ENCODE data around the gene TRIM9. TPM values are rescaled to one million over a fixed set of nuclear protein-coding genes. Genes with fewer than 3 reads are reported as not detected.

The TRIM9 gene
- total and polyA plus RNA-seq, 9 of the 15 experiments (the other 6 are each of a cell fraction or from before 2014, with no cell fraction given) = 0.03 to 0.15 (median 0.04) TPM; not detected in 4

DNA sequence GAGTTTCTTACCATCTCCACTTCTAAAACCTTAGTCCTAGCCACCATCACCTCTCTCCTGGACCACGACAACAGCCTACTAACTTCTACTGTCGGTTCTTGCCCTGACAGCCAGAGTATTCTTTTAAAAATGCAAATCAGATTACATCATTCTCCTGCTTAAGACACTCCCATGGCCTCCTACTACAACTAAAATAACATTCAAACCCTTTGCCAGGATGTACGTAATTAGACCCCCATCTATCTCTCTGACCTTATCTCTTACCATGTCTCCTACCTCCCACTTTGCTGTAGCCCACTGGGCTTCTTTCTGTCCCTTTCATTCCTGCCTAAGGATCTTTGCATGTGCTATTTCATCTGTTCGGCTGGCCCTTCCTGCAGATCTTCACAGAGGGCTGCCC, 27.6 kb downstream of the TRIM9 start (continued):
- TF ChIP-seq MECOM (CRISPR knock-in tag; IDR thresholded peaks at IDR 0.05) (no peak), ZNF324 (CRISPR knock-in tag; IDR thresholded peaks at IDR 0.05) (no peak), NELFE (IDR thresholded peaks at IDR 0.05; ENCODE audit: insufficient read depth, insufficient read length) (no peak)
- TF ChIP-seq, protein P1, sequence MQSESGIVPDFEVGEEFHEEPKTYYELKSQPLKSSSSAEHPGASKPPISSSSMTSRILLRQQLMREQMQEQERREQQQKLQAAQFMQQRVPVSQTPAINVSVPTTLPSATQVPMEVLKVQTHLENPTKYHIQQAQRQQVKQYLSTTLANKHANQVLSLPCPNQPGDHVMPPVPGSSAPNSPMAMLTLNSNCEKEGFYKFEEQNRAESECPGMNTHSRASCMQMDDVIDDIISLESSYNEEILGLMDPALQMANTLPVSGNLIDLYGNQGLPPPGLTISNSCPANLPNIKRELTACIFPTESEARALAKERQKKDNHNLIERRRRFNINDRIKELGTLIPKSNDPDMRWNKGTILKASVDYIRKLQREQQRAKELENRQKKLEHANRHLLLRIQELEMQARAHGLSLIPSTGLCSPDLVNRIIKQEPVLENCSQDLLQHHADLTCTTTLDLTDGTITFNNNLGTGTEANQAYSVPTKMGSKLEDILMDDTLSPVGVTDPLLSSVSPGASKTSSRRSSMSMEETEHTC (IDR thresholded peaks at IDR 0.05) = no peak
- TF ChIP-seq, protein P2, sequence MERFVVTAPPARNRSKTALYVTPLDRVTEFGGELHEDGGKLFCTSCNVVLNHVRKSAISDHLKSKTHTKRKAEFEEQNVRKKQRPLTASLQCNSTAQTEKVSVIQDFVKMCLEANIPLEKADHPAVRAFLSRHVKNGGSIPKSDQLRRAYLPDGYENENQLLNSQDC (CRISPR knock-in tag; IDR thresholded peaks at IDR 0.05) = no peak

DNA sequence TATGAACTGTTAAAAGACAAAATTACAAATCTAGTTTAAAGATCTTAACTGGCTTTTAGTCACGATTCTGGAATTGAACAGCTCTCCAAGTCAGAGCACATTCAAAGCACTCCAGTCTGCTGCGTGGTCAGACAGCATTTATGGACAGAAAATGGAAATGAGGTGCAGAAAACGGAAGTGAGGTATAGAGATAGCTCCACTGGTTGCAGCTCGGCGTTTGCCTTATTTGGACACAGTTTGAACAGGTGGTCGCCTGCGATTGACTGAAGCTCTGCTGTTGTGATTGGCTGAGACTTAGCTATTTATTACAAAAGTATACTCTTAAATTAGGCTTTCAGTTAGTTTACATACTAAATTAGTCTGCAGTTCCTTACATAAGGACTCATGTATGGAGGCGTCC, 28.3 kb downstream of the TRIM9 start:
- Histone ChIP-seq H3K79me2 (ENCODE audit: control insufficient read depth, insufficient read depth, low read length) (no peaks in the 10 kb centered on the region), H3K4me2 (ENCODE audit: insufficient read depth, low read length) (no peak overlapping the region), H3K4me3 (no peak overlapping the region), H3K36me3 (ENCODE audit: control insufficient read depth, insufficient read depth, low read length) (no peaks in the 10 kb centered on the region), H3K9me3 (replicated peaks; ENCODE audit: control insufficient read depth, insufficient read depth, low read depth, low read length) (no peaks in the 10 kb centered on the region), H3K9ac (ENCODE audit: insufficient read depth in 1 of 2, low read depth in 2 of 2, low read length in 2 of 2) (no peak overlapping the region), H4K20me1 (replicated peaks; ENCODE audit: control insufficient read depth, insufficient read depth, low read length) (no peaks in the 10 kb centered on the region), H3K27me3 (ENCODE audit: control insufficient read depth in 2 of 2, insufficient read depth in 2 of 2, low read length in 2 of 2) (no peaks in the 10 kb centered on the region), H3K27ac (ENCODE audit: extremely low read depth, low read depth, low read length) (no peak overlapping the region), H3K9me1 (ENCODE audit: control insufficient read depth, insufficient read depth, low read length) (no peaks in the 10 kb centered on the region), H3K4me1 (replicated peaks in 1 of 2; ENCODE audit: control insufficient read depth in 2 of 2, insufficient read depth in 2 of 2, low read length in 2 of 2) (no peaks in the 10 kb centered on the region), H2AFZ (ENCODE audit: low read depth, low read length) (no peak overlapping the region)
- 1% methylated on average over 7 of the region's 8 CpGs for WGBS (ENCODE audit: insufficient coverage, low coverage, missing lambda C conversion rate)
- no TSS peak for BruUV-seq (replicated peaks)
- FAIRE-seq (no peak), ATAC-seq (no peak), DNase-seq (ENCODE audit: extremely low read depth in 1 of 4, low spot score in 3 of 4) (no peak)
- ChIA-PET CTCF (ENCODE audit: low intra/inter-chr PET ratio) (no interaction called here), POLR2A (no interaction called here)
- intact Hi-C loops (cut with micrococcal nuclease) (no loop called here), in situ Hi-C loops (cut with MboI) (no loop called here)
- TF ChIP-seq ZNF444 (CRISPR knock-in tag; IDR thresholded peaks at IDR 0.05) = no peak
- TF ChIP-seq SRSF1 (IDR thresholded peaks at IDR 0.05; ENCODE audit: low read depth, low read length) = no peak
- TF ChIP-seq SRF (CRISPR knock-in tag; IDR thresholded peaks at IDR 0.05) = peak in 1 of 2 experiments; percentile 90; a peak in 2 of 4 replicates
- TF ChIP-seq, protein P3, sequence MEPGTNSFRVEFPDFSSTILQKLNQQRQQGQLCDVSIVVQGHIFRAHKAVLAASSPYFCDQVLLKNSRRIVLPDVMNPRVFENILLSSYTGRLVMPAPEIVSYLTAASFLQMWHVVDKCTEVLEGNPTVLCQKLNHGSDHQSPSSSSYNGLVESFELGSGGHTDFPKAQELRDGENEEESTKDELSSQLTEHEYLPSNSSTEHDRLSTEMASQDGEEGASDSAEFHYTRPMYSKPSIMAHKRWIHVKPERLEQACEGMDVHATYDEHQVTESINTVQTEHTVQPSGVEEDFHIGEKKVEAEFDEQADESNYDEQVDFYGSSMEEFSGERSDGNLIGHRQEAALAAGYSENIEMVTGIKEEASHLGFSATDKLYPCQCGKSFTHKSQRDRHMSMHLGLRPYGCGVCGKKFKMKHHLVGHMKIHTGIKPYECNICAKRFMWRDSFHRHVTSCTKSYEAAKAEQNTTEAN (CRISPR knock-in tag; IDR thresholded peaks at IDR 0.05) = no peak
- TF ChIP-seq, protein P4, sequence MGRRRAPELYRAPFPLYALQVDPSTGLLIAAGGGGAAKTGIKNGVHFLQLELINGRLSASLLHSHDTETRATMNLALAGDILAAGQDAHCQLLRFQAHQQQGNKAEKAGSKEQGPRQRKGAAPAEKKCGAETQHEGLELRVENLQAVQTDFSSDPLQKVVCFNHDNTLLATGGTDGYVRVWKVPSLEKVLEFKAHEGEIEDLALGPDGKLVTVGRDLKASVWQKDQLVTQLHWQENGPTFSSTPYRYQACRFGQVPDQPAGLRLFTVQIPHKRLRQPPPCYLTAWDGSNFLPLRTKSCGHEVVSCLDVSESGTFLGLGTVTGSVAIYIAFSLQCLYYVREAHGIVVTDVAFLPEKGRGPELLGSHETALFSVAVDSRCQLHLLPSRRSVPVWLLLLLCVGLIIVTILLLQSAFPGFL (CRISPR knock-in tag; IDR thresholded peaks at IDR 0.05) = no peak
- TF ChIP-seq SPI1 (IDR thresholded peaks at IDR 0.05; ENCODE audit: borderline replicate concordance, low read depth, low read length) = peak; percentile 52; the same call in 1 of the 2 replicates
- no peak for TF ChIP-seq ZNF551 (CRISPR knock-in tag; IDR thresholded peaks at IDR 0.05)
- no peak for TF ChIP-seq ZNF75A (CRISPR knock-in tag; IDR thresholded peaks at IDR 0.05)
- TF ChIP-seq SP2 (IDR thresholded peaks at IDR 0.05; ENCODE audit: extremely low read depth, low read depth, low read length, poor library complexity, severe bottlenecking) = no peak

Measured in K562 (cell line).